Hematopoietic multipotent progenitor cell treated with erythropoietin and hydrocortisone succinate and interleukin-3 and kit ligand, for 4 days (in vitro differentiated cells): ENCODE data around the gene PRND.
"Not testable (repeated sequence)": the region's sequence is repeated elsewhere in the genome, so short reads cannot be mapped to it uniquely, and the experiment has no call there.

Source experiments
- DNase-seq: peaks from one replicate; pipeline ENCODE4 v3.0.0-alpha.2; 2015

Gene PRND

DNA sequence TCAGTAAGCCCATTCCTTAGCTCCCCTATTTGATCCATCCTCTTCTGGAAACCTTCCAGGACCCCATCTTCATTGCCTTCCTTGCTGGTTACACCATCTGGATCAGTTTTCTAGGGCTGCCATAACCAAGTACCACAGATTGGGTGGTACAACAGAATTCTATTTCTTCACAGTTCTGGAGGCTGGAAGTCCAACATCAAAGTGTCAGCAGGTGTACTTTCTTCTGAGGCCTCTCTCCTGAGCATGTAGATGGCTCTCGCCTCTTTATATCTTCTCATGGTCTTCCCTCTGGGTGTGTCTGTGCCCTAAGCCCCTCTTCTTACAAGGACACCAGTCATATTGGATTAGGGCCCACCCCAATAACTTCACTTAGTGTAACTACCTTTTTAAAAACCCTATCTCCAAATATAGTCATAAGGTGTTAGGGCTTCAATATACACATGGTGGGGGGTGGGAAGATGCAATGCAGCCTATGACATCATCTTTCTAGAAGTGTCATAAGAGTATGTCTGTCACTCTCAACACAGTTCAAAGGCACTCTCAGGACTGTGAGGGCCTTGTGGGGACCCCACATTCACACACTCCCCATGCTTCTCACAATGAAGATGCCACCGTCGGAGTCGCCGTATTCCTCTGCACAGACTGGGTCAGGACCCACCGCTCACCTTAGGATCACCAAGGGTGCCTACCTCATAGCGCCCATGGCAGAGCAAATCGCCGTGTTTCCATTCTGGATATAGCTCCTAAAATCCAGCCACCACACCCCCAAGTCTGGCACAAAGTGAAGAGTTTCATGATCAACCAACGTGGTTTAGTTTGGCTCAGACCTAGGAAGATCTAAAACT lies 12.2 kb upstream of the PRND start:
- DNase-seq: no peak

DNA sequence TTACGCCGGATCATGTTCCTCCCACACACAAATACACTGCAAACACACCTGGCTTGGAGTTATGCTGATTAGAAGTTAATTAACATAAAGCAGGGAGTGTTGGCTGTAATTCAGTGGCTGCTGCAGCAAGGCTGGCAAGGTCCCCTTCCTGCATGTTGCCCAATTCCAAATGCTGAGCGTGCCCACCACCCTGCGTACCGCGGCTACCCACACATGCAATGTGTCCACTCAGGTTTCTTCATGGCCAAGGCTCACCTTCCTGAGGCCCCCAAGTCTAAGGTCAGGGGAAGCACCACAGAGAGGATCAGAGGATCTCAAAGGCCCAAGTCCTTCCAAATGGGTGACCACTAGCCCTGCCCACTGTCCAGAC lies 11.6 kb upstream of the PRND start:
- DNase-seq: no peak

DNA sequence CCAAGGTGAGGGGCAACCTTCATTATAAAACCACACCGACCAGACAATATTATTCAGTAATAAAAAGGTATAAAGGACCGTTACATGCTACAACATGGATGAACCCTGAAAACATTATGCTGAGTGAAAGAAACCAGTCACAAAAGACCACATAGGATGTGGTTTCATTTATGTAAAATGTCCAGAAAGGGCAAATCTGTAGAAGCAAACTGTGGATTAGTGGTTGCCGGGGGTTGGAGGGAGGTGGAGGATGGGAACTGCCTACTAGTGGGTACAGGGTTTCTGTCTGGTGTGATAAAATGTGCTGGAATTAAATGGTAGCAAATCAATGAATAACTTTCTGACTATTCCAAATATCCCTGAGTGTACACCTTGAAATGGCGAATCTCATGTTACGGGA lies 10.2 kb upstream of the PRND start:
- peak; percentile 61 for DNase-seq

DNA sequence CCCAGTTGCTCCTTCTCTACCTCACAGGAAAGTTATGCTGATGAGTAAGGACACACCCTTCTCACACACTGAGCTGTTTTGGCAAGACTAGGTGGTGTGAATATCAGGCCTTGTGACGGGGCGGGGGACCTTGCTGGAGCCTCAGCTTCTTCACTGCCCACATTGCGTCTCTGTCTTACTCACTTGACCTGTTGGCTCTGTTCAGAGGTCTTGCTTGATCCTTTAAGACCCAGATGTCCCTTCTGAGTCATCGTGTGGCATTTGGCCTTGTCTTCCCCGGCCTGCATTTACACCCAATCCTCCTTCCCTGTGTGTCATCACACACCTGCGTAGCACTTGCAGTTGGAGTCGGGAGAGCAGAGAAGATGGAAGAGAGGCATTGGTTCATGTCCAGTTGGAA lies 8.3 kb upstream of the PRND start:
- no peak for DNase-seq

DNA sequence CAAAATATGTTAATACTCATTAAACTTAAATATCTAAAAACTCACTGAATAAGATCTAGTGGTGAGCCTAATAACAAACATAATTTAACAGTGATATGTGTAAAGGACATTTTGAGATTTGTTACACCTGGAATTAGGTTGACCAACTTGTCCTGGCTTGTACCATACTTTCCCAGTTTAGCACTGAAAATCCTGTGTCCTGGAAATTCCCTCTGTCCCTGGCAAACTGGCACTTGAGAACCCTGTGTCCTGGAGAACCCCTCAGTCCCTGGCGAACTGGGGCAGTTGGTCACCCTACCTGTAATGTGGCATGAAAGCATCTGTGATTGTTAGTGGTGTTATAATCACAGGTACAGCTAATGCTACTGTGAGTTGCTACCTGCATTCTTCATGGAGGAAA lies 6.9 kb upstream of the PRND start:
- DNase-seq: no peak

DNA sequence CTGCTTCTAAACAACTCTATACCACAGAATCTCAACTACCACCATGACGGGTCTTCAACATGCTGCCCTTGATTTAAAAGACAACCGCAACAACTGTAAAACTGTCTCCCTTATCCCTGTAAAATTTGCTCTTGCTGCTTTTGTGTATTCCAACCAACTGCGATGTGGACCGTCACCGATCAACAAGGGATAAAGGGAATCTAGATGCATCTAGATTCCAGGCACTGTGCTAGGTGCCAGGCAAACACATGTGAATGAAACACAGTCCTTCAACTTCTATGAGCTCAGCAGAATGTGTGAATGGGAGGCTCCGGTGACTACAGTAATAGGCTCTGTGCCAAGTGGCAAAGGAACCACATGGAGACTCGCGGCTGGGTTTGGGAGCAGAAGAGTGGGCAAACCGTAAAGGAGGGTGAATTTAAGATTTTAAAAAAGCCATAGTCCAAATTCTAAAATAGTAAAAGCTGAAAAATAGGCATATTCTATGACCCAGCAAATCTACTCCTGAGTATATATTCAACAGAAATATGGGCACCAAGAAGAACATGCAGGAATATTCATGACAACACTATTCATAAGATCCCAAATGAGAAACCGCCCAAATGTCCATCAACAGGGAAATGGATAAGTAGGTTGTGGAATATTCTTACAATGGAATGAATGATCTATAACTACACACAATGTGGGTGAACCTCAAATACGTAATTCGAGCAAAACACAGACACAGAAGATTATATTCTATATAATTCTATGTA lies 3.7 kb upstream of the PRND start:
- peak; percentile 28 for DNase-seq

DNA sequence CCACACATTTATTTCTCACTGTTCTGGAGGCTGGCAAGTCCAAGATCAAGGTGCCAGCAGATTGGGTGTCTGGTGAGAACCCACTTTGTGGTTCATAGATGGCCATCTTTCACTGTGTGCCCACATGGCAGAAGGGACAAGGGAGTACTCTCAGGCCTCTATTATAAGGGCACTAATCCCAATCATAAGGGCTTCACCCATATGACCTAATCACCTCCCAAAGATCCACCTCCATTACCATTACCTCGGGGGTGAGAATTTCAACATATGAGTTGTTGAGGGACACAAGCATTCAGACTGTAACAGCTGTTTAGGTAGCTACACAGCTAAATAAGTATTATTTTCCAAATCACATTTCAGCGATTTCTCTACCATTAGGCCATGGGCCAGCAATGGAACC lies 2.5 kb upstream of the PRND start:
- no peak for DNase-seq

DNA sequence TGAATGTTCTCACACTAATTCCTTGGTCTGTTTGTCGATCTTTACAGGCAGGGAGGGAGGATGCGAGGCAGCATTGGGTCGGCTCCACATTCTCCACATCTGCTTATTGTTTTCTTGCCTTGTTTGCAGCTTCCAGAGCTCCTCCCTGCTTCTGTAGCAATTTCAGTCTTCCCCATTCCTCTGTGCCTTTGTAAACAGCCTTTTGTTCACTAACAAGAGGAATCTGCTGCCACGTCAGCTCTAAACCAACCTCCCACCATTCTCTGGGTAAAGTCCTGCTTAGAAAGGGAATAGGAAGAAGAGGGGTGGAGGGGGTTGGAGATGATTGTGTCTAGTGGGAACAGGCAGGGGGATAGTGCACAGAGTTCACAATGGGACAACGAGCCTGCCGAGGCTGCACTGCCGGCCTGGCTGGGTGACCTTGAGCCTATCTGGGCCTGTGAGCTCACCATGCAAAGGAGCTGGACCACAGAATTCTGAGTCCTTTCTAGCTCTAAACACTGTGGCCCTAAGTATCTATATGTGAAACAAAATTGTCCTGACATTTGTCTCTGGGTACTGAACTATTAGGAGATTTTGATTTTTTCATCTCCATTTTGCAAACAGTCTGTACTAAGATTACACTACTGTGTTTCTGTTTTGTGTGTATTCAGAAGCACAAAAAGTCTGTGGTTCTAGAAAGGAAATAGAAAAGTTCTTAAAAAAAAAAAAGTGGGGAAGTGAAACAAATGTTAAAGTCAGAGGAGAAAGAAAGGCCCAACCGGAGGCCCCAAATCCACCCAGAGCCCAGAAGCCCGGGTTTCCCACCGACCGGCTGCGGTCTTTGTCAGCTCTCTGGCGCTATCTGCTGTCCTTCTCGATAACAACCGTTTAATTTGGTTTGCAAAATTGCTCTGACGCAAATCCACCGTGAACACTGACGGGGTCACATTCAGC lies 1.4 kb upstream of the PRND start:
- DNase-seq: peak; percentile 91

DNA sequence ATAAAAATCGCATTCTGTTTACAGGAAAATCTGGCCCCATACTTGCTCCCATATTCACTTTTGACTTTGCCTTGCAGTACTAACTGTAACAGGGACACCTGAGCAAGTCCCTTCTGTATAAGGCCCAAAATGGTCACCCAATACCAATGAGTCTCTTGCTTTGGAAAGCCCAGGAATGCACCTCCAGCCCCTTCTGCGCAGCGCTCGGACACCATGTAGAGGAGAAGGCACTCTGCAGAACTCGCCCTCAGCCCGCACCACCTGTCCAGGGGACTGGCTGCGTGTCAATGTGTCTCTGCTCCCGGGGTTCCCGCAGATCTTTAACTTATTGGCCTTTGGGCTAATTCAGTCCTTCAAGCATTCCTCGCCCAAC lies 746 bp upstream of the PRND start:
- no peak for DNase-seq

DNA sequence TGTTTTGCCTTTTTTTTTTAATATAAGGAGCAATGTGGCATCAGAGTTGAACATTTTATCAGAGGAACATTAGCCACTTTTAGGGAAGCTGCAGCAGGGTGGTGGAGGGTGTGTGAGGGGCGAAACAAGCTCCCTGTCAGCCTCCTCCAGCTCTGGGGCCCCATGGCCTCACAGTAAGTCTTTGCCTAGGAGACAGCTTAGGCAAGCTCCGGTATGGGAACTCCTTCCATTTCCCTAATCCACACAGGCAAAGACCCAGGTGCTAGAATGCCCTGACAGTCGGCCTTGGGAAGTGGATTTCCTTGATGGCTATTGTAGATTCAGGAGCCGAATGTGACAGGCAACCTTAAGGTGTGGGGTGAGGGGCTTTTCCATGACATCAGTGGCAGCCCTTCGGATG lies 862 bp downstream of the PRND start:
- DNase-seq: no peak

DNA sequence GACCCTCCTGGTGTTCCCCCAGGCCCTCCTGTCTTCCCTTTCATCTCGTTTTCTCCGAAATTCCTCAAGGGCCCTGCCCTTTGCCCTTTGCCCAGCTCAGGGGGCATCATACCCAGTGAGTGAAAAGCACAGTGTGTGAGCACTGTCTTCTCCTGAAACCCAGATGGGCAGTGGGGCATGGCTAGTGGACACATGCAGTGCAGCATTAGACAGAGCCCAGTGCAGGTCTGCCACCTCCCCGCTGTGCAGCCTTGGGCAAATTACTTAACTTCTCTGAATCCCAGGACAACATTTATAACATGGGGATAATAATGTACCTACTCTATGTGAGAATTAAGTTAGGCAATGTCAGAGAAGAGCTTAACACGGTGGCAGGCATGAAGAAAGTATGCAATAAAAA lies 1.3 kb downstream of the PRND start:
- DNase-seq: no peak

DNA sequence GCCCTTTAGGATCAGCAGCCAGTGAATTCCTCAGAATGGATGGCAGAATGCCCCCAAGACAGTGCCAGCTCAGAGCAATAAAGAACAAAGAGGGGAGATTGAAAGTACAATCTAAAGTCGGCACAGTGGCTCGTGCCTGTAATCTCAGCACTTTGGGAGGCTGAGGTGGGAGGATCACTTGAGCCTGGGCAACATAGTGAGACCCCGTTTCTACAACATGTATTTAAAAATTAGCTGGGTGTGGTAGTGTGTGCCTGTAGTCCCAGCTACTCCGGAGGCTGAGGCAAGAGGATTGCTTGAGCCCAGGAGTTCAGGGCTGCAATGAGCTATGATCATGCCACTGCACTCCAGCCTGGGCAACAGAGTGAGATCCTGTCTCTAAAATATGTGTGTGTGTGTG lies 1.8 kb downstream of the PRND start:
- not testable (repeated sequence) for DNase-seq

DNA sequence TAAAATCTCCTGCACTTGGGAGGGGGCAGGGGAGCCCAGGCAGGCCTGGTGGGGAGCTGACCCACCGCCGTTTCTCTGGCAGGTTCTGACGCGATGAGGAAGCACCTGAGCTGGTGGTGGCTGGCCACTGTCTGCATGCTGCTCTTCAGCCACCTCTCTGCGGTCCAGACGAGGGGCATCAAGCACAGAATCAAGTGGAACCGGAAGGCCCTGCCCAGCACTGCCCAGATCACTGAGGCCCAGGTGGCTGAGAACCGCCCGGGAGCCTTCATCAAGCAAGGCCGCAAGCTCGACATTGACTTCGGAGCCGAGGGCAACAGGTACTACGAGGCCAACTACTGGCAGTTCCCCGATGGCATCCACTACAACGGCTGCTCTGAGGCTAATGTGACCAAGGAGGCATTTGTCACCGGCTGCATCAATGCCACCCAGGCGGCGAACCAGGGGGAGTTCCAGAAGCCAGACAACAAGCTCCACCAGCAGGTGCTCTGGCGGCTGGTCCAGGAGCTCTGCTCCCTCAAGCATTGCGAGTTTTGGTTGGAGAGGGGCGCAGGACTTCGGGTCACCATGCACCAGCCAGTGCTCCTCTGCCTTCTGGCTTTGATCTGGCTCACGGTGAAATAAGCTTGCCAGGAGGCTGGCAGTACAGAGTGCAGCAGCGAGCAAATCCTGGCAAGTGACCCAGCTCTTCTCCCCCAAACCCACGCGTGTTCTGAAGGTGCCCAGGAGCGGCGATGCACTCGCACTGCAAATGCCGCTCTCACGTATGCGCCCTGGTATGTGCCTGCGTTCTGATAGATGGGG lies 3.0 kb downstream of the PRND start:
- no peak for DNase-seq

DNA sequence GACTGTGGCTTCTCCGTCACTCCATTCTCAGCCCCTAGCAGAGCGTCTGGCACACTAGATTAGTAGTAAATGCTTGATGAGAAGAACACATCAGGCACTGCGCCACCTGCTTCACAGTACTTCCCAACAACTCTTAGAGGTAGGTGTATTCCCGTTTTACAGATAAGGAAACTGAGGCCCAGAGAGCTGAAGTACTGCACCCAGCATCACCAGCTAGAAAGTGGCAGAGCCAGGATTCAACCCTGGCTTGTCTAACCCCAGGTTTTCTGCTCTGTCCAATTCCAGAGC lies 3.5 kb downstream of the PRND start:
- no peak for DNase-seq

DNA sequence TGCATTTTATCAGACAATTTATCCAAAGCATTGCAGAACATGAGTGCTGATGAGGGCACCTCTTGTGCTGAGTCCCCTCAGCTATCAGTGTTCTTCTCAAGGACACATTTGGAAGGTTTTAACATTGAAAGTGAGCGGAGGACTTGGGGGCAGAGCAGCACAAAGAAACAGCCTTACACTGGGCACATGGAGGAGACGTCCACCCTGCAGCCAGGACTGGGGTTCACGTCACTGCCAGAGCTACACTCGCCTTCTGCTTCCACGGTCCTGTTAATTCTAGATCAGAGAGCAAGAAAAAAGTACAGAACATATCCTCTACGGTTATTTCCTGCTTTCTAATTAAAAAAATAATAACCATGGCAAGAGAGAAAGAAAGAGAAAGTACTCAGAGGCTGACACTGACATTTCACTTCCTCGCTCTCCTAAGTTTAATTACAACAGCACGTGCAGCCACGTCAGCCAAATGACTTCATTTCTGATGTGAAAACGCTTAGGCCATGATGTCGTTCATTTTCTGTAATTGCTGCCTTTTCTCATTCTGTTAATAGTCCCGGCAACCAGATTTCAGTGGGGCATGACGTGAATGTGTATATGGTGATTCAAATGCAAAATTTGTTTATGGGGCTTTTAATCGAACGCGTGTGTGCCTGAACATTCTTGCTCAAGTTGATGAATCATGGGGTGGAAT lies 5.1 kb downstream of the PRND start:
- DNase-seq: peak; percentile 47

DNA sequence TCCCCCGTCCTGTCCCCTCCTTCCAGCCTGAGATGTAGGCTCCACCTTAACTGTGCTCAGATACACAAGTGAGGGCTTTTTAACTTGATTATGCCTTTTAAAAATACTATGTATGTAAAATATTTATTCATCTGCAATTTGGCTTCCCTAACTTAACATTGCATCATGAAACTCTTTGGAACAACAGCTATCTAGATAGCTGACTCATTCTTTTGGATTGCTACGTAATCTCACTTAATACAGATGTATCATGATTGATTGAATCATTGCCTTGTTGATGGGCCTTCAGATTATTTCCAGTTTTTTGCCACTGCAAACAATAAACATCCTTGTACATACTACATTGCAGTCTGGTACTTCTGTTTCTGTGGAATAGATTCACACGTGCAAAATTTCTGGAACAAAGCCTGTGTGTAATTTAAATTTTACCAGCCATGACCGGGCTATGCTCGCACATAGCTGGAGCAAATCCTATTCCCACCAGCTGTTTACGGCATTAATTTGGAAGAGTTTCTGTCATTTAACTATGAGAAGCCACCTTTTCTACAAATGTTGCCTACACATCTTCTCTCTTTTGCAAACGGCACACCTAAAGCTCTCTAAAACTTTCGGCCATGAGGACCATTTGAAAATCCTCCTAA lies 6.5 kb downstream of the PRND start:
- DNase-seq: no peak

DNA sequence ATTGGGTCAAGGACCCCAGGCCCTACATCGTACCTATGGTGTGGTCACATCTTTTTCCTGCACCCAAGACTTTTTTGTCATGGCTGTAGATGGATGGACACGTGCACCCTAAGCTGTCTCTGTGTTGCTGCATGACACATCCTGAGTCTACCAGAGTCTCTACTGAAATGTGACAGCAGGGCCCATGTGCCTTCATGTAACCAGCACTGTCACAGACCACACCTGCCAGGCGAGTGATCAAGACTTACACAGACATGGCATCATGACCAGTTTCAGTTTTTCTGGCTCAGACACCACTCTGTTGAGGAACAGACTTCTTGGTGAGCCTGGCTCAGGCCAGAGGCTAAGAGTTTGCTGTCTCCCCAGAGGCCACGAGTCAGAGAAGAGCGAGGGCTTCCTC lies 7.6 kb downstream of the PRND start:
- DNase-seq: no peak

DNA sequence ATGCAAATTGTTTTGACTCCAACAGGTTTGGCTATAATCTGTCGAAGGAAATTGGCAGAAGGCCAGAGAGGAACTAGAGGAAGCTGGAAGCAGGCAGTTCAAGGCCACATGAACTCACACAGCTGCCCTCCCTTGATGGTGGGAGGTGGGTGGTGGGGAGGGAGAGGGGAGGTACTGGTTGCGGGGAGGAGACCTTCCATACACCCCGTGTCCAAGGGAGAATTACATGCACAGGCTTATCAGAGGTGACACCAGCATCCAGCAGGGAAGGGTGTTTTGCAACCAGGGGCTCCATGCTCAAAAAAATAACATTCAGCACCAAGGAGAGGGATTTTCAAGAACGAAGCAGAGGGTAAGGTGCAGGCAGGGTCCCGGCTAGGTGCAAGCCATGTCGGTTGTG lies 9.1 kb downstream of the PRND start:
- DNase-seq: peak; percentile 52

DNA sequence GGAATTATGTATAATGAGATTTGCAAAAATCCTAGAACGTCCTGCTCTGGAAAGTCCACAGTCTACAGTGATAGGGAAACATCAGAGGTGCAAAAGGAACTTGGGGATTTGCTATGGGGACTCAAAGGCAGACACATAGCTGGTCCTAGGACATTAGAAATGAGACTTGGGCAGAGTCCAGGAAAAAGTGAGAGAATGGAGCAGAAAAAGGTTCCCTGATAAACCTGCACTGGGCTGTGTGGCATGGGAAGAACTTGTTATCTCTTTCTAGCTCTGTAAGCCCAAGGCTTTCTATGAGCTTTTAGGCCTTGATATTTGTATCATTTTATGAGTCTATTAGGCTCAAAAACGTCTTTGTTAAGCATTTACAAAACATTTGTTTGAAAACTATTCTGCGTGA lies 15.2 kb downstream of the PRND start:
- no peak for DNase-seq

DNA sequence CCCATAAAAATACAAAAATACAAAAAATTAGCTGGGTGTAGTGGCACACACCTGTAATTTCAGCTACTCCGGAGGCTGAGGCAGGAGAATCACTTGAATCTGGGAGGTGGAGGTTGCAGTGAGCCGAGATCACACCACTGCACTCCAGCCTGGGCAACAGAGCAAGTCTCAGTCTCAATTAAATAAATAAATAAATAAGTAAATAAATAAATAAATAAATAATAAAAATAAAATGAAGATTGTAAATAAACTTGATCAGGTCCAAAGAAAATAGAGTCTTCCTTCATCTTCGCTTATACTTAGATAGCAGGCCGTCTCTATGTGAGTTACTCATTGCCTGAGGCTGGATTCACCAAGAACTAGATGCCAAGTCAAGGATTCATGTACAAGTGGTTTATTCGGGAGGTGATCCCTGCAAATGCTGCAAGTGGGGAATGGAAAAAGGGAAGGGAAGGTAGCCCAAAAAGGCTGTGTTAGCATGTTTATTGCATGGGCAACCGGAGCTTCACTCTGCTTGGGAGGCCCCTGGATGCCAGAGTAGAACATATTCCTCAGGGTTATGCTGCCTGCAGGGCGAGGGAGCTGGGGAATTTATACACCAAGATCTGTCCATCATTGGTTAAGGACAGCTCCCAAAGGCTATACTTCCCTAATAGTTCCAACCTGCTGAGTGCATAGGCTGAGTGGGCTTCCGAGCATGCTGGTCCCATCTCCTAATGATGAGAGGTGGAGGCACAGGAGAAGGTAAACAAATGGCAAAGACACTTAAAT lies 16.3 kb downstream of the PRND start:
- DNase-seq: no peak
